Dedifferentiated amniotic fluid mesenchymal stem cell (primary cell): ENCODE results near the gene NR2F1-AS1.
A peak's percentile ranks its signal among the peaks of the same experiment; 100 is the strongest.

Source experiments
- DNase-seq: peaks from one replicate; pipeline ENCODE4 v3.0.0-alpha.2; 2016; ENCODE audit errors: extremely low spot score

Gene NR2F1-AS1

DNA sequence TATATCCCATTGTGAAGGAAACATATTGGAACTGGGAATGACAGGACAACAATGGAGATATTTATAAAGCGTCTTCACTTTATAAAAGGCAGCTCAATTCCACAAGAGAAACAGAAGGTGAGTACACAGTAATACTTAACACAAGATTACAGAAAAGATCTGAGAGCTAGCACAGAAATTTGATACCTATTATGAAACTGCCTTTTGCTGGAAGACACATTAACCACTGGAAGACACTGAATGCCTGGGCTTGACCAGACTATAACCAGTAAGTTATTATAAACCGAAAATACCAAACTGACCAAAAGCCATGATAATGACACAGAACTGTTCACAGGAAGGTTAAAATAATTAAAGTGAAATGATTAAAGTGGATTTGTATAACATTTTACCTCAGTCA is 195.4 kb downstream of the NR2F1-AS1 start:
- peak; percentile 17 for DNase-seq

DNA sequence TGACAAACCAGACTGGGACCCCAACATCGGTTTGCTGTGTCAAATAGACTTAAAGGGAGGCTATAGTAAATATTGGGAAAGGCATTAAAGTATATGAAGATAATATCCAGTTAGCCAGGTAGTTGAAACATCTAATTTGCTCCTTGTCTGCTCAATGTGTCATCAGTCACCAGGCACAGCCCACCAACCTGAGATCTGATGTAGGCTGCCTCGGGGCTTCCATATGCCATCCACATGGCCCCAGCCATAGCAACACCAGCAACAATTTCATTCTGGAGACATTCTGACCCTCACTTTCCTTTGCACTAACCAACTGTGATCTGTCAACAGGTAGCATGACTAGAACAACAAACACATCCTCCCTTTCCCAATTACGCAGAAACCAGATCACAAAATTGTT is 196.0 kb downstream of the NR2F1-AS1 start:
- no peak for DNase-seq

DNA sequence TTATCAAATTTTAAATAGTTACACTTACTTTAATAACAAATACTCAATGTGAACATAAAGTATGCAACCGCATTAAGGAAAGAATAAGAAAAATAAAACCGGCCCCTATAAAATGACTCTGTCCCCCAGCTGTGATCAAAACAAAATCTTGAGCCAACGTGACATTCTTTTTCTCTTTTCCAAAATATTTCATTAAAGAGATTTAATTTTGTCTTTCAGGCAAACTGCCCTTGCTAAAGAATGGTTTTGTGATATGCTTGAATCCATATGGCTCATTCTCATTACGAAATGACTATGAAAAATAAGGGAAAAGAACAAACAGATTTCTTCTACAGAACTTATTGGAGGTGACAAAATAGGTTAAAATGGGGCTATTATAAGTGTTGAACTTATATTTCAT is 197.0 kb downstream of the NR2F1-AS1 start:
- no peak for DNase-seq

DNA sequence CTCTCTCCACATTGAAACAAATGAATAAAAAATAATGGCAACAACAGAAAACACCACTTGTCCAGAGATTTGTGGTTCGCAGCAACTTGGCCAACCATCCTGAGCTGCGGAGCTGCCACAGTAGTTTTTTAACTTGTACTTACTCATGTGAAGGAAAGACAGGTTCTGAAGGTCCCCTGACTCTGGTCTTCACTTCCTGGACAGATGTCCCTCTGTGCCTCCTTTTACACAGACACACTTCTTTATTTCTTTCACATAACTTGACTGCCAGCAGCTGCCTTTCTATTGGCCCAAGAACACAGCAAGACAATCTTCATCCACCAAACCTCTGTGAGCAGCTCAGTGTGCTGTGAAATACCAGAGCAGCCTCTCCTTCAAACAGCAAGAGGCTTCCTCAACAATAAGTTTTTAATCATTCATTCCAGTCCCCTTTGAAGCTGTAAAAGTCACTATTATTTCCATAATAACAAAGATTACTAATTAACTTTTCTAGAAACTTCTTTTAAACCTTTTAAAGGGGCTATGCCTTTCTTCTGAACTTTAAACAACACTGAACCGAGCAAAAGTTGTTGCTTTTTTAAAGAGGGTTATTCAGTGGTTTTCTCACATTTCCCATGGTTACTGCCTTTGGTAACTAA is 198.7 kb downstream of the NR2F1-AS1 start:
- DNase-seq, result no peak

DNA sequence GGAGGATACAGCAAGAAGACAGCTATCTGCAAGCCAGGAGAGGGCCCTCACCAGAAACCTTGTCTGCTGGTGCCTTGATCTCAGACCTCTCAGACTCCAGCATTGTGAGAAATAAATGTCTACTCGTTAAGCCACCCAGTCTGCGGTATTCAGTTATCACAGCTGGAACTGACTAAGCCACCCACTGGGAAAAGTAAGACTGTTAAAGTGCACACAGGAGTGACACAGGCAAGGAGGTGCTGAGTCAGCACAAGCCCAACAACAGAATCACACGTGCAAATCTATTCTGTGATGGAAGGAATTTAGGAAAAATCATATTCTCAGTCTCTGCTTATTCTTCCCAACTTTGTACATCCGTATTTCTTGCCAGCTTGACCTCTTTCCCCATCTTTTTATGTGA is 200.0 kb downstream of the NR2F1-AS1 start:
- no peak for DNase-seq

DNA sequence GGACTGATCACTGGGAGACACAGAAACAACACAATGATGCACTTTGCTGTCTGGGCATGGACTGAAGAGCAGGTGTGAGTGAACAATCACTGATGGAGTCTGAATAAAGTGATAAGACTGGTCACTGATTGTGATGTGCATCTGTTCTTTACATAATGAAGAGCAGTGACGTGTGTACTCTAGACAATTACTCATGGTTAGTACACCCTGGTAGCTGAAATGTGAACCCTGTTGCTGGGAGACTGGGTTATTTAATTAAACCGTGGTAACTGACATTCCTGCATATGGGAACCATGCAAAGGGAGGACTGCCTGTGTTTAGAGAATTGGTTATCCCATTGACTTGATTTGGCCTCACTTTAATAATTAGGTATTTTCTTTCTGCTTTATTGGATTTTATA is 202.9 kb downstream of the NR2F1-AS1 start:
- DNase-seq, result peak; percentile 23

DNA sequence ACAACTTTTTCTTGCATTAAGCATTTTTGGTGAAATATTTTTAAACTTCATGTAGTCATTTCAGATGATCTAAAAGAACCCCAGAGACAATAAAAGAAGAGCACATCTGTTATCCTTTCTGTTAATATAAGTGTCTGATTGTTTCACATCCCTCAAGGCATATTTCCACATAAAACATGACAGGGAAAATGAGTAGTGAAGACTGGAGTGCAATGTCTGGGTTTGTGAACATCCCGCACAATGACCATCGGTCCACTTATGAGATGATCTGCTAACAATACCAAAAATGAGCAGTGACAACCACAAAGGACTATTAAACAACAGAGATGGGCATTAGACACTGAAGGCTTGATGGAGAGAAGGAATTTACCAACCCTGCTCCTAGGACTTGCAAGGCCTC is 209.1 kb downstream of the NR2F1-AS1 start:
- DNase-seq, result no peak

DNA sequence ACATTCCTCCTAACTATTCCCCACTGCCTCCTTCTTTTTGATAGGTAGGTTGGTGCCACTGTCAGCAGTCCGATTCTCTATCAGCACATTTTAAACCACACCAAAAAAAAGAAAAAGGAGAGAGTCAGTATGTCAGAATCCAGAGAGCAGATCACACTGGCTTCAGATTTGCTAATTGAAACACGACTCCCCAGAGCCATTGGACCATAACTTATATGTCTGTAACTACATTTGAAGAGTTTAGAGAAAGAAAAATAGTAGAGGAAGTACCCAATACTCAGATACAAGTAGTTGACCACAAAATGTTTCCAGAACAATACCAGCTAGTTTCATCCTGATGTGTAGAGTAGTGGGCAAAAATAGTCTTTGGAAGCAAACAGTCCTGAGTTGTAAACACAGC is 216.6 kb downstream of the NR2F1-AS1 start:
- DNase-seq, result no peak

DNA sequence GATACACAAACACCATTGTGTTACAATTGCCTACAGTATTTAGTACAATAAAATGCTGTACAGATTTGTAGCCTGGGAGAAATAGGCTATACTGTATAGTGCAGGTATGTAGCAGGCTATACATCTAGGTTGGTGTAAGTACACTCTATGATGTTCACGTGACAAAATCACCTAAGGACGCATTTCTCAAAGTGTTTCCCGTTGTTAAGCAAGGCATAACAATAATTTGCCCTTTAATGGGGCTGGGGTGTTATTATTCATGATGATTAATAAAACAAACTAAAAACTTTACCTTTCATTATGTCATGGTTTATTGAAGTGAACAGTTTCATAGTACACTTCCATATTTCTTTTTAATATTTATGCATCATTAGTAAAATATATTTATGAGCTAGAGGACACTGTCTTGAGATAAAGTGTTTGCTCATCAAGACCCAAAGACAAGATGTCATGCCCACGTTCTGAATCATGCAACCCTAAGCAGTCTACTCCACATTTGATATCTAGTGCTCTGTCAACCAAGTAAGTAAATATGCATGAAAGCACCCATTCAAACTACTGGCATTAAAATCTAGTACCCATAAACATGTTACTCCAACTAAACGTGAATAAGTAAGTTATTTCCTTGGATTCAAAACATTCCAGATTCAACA is 220.5 kb downstream of the NR2F1-AS1 start:
- no peak for DNase-seq

DNA sequence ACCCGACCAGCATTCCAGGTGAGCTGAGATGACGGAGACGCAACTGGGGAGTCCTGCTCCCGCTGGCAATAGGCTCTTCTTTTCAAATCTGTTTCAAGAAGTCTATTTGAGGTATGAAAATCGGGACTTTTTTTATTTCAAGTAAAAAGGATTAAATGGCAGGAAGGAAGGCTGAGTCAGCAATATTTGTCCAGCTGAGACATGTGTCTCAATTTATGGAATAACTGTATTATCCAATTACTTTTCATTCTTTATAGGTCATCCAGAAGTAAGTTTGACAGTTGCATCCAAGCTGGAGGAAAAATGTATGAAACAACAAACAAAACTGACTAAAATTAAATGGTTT is 221.1 kb downstream of the NR2F1-AS1 start:
- DNase-seq, result no peak
